SK-N-SH treated with all-trans-retinoic acid at 6 μM for 48 hours (cell line): ENCODE measurements around the gene AKAP12.

Source experiments
- ATAC-seq: fragments of 200-7000 bp; cut with Tn5 transposase; 3 replicates; pipeline ENCODE4 v1.9.1; 2020; ENCODE audit warnings: mild to moderate bottlenecking, moderate library complexity
- ARNTL ChIP-seq: fragments of 450-650 bp; formaldehyde crosslinking; IDR thresholded peaks from 2 replicates; pipeline ENCODE4 v1.5.0; 2020; ENCODE audit warnings: low read depth, mild to moderate bottlenecking, moderate library complexity, borderline replicate concordance
- BACH2 ChIP-seq: fragments of 250-450 bp; sonication (Bioruptor Pico); IDR thresholded peaks from 2 replicates; pipeline ENCODE4 v1.9.0; 2021; ENCODE audit warnings: mild to moderate bottlenecking, borderline replicate concordance
- CSDC2 ChIP-seq: fragments of 250-450 bp; sonication (Bioruptor Pico); IDR thresholded peaks from 2 replicates; pipeline ENCODE4 v1.5.0; 2020; ENCODE audit warnings: mild to moderate bottlenecking, moderate library complexity
- ESRRG ChIP-seq: fragments of 250-450 bp; sonication (Bioruptor Pico); IDR thresholded peaks from 2 replicates; pipeline ENCODE4 v1.6.1; 2021; ENCODE audit warnings: mild to moderate bottlenecking
- GLIS3 ChIP-seq: fragments of 250-450 bp; sonication (Bioruptor Pico); IDR thresholded peaks from 2 replicates; pipeline ENCODE4 v1.5.0; 2020; ENCODE audit warnings: mild to moderate bottlenecking, moderate library complexity
- ISL1 ChIP-seq: fragments of 250-450 bp; sonication (Bioruptor Pico); IDR thresholded peaks from 2 replicates; pipeline ENCODE4 v2.1.2; 2022; ENCODE audit warnings: mild to moderate bottlenecking, moderate library complexity
- OSR1 ChIP-seq: fragments of 250-450 bp; sonication (Bioruptor Pico); IDR thresholded peaks from 2 replicates; pipeline ENCODE4 v1.8.0; 2022; ENCODE audit warnings: moderate library complexity, mild to moderate bottlenecking, inconsistent platforms
- PPARA ChIP-seq: fragments of 250-450 bp; sonication (Bioruptor Pico); IDR thresholded peaks from 2 replicates; pipeline ENCODE4 v1.5.0; 2020; ENCODE audit warnings: mild to moderate bottlenecking, borderline replicate concordance
- RARB ChIP-seq: fragments of 250-450 bp; sonication (Bioruptor Pico); IDR thresholded peaks from 2 replicates; pipeline ENCODE4 v1.8.0; 2021; ENCODE audit warnings: mild to moderate bottlenecking, moderate library complexity
- SNAI2 ChIP-seq: fragments of 250-450 bp; sonication (Bioruptor Pico); IDR thresholded peaks from 2 replicates; pipeline ENCODE4 v1.5.0; 2020; ENCODE audit warnings: mild to moderate bottlenecking, moderate library complexity
- TCF4 ChIP-seq: fragments of 250-450 bp; sonication (Bioruptor Pico); IDR thresholded peaks from 2 replicates; pipeline ENCODE4 v1.8.0; 2021; ENCODE audit warnings: mild to moderate bottlenecking, moderate library complexity, borderline replicate concordance
- TOX ChIP-seq: fragments of 250-450 bp; sonication (Bioruptor Pico); IDR thresholded peaks from 2 replicates; pipeline ENCODE4 v1.8.0; 2021; ENCODE audit warnings: mild to moderate bottlenecking, moderate library complexity, borderline replicate concordance
- ZC3H10 ChIP-seq: fragments of 250-450 bp; sonication (Bioruptor Pico); IDR thresholded peaks from 2 replicates; pipeline ENCODE4 v1.5.1; 2021; ENCODE audit warnings: mild to moderate bottlenecking, moderate library complexity
- ZFP3 ChIP-seq: fragments of 250-450 bp; sonication (Bioruptor Pico); IDR thresholded peaks from 2 replicates; pipeline ENCODE4 v1.5.0; 2020; ENCODE audit warnings: mild to moderate bottlenecking, moderate library complexity
- ZFP30 ChIP-seq: fragments of 450-650 bp; formaldehyde crosslinking; IDR thresholded peaks from 2 replicates; pipeline ENCODE4 v1.5.0; 2022; ENCODE audit warnings: mild to moderate bottlenecking, moderate library complexity
- ZNF565 ChIP-seq: fragments of 450-650 bp; formaldehyde crosslinking; conservative IDR thresholded peaks from 2 replicates; pipeline ENCODE4 v1.5.0; 2020; ENCODE audit warnings: low read depth, mild to moderate bottlenecking, moderate library complexity
- ZNF70 ChIP-seq: fragments of 450-650 bp; formaldehyde crosslinking; IDR thresholded peaks from 2 replicates; pipeline ENCODE4 v1.5.0; 2020; ENCODE audit warnings: mild to moderate bottlenecking, moderate library complexity
- ZNF8 ChIP-seq: fragments of 450-650 bp; formaldehyde crosslinking; IDR thresholded peaks from 2 replicates; pipeline ENCODE4 v1.5.0; 2020; ENCODE audit warnings: mild to moderate bottlenecking, moderate library complexity
- TF ChIP-seq, protein P1 (sequence below): fragments of 250-450 bp; sonication (Bioruptor Pico); IDR thresholded peaks from 2 replicates; pipeline ENCODE4 v1.8.0; 2020; ENCODE audit warnings: mild to moderate bottlenecking, moderate library complexity, borderline replicate concordance
- TF ChIP-seq, protein P2 (sequence below): fragments of 250-450 bp; sonication (Bioruptor Pico); IDR thresholded peaks from 2 replicates; pipeline ENCODE4 v1.8.0; 2021; ENCODE audit warnings: low read depth, mild to moderate bottlenecking, moderate library complexity, borderline replicate concordance
- TF ChIP-seq, protein P3 (sequence below): fragments of 250-450 bp; sonication (Bioruptor Pico); IDR thresholded peaks from 2 replicates; pipeline ENCODE4 v1.5.1; 2020; ENCODE audit warnings: low read depth, mild to moderate bottlenecking, moderate library complexity
- TF ChIP-seq, protein P4 (sequence below): fragments of 250-450 bp; sonication (Bioruptor Pico); IDR thresholded peaks from 2 replicates; pipeline ENCODE4 v1.5.1; 2021; ENCODE audit warnings: mild to moderate bottlenecking, moderate library complexity
- TF ChIP-seq, protein P5 (sequence below): fragments of 250-450 bp; sonication (Bioruptor Pico); IDR thresholded peaks from 2 replicates; pipeline ENCODE4 v1.5.0; 2020; ENCODE audit warnings: mild to moderate bottlenecking, moderate library complexity

Gene AKAP12

DNA sequence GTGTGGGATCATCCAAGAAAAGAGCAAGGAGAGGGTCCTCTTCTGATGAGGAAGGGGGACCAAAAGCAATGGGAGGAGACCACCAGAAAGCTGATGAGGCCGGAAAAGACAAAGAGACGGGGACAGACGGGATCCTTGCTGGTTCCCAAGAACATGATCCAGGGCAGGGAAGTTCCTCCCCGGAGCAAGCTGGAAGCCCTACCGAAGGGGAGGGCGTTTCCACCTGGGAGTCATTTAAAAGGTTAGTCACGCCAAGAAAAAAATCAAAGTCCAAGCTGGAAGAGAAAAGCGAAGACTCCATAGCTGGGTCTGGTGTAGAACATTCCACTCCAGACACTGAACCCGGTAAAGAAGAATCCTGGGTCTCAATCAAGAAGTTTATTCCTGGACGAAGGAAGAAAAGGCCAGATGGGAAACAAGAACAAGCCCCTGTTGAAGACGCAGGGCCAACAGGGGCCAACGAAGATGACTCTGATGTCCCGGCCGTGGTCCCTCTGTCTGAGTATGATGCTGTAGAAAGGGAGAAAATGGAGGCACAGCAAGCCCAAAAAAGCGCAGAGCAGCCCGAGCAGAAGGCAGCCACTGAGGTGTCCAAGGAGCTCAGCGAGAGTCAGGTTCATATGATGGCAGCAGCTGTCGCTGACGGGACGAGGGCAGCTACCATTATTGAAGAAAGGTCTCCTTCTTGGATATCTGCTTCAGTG, 110.8 kb downstream of the AKAP12 start:
- ATAC-seq = no peak
- TF ChIP-seq BACH2 (CRISPR knock-in tag) = no peak
- TF ChIP-seq, protein P1, sequence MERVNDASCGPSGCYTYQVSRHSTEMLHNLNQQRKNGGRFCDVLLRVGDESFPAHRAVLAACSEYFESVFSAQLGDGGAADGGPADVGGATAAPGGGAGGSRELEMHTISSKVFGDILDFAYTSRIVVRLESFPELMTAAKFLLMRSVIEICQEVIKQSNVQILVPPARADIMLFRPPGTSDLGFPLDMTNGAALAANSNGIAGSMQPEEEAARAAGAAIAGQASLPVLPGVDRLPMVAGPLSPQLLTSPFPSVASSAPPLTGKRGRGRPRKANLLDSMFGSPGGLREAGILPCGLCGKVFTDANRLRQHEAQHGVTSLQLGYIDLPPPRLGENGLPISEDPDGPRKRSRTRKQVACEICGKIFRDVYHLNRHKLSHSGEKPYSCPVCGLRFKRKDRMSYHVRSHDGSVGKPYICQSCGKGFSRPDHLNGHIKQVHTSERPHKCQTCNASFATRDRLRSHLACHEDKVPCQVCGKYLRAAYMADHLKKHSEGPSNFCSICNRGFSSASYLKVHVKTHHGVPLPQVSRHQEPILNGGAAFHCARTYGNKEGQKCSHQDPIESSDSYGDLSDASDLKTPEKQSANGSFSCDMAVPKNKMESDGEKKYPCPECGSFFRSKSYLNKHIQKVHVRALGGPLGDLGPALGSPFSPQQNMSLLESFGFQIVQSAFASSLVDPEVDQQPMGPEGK (CRISPR knock-in tag) = no peak
- TF ChIP-seq ZFP3 (CRISPR knock-in tag) = no peak
- TF ChIP-seq GLIS3 (CRISPR knock-in tag) = no peak
- no peak for TF ChIP-seq TOX (CRISPR knock-in tag)
- TF ChIP-seq, protein P2, sequence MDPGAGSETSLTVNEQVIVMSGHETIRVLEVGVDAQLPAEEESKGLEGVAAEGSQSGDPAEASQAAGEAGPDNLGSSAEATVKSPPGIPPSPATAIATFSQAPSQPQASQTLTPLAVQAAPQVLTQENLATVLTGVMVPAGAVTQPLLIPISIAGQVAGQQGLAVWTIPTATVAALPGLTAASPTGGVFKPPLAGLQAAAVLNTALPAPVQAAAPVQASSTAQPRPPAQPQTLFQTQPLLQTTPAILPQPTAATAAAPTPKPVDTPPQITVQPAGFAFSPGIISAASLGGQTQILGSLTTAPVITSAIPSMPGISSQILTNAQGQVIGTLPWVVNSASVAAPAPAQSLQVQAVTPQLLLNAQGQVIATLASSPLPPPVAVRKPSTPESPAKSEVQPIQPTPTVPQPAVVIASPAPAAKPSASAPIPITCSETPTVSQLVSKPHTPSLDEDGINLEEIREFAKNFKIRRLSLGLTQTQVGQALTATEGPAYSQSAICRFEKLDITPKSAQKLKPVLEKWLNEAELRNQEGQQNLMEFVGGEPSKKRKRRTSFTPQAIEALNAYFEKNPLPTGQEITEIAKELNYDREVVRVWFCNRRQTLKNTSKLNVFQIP (CRISPR knock-in tag) = no peak
- no peak for TF ChIP-seq ZFP30 (CRISPR knock-in tag)
- TF ChIP-seq ZNF8 = no peak
- TF ChIP-seq ZNF70 (CRISPR knock-in tag) = no peak
- no peak for TF ChIP-seq ZC3H10
- TF ChIP-seq CSDC2 = no peak
- TF ChIP-seq ESRRG (CRISPR knock-in tag) = no peak
- TF ChIP-seq ISL1 (CRISPR knock-in tag) = no peak
- TF ChIP-seq RARB (CRISPR knock-in tag) = no peak
- TF ChIP-seq PPARA (CRISPR knock-in tag) = no peak
- TF ChIP-seq, protein P3, sequence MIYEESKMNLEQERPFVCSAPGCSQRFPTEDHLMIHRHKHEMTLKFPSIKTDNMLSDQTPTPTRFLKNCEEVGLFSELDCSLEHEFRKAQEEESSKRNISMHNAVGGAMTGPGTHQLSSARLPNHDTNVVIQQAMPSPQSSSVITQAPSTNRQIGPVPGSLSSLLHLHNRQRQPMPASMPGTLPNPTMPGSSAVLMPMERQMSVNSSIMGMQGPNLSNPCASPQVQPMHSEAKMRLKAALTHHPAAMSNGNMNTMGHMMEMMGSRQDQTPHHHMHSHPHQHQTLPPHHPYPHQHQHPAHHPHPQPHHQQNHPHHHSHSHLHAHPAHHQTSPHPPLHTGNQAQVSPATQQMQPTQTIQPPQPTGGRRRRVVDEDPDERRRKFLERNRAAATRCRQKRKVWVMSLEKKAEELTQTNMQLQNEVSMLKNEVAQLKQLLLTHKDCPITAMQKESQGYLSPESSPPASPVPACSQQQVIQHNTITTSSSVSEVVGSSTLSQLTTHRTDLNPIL (CRISPR knock-in tag) = no peak

DNA sequence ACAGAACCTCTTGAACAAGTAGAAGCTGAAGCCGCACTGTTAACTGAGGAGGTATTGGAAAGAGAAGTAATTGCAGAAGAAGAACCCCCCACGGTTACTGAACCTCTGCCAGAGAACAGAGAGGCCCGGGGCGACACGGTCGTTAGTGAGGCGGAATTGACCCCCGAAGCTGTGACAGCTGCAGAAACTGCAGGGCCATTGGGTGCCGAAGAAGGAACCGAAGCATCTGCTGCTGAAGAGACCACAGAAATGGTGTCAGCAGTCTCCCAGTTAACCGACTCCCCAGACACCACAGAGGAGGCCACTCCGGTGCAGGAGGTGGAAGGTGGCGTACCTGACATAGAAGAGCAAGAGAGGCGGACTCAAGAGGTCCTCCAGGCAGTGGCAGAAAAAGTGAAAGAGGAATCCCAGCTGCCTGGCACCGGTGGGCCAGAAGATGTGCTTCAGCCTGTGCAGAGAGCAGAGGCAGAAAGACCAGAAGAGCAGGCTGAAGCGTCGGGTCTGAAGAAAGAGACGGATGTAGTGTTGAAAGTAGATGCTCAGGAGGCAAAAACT, 111.5 kb downstream of the AKAP12 start:
- no peak for ATAC-seq
- TF ChIP-seq PPARA (CRISPR knock-in tag) (no peak), ZC3H10 (no peak), ARNTL (no peak), ZFP3 (CRISPR knock-in tag) (no peak)

DNA sequence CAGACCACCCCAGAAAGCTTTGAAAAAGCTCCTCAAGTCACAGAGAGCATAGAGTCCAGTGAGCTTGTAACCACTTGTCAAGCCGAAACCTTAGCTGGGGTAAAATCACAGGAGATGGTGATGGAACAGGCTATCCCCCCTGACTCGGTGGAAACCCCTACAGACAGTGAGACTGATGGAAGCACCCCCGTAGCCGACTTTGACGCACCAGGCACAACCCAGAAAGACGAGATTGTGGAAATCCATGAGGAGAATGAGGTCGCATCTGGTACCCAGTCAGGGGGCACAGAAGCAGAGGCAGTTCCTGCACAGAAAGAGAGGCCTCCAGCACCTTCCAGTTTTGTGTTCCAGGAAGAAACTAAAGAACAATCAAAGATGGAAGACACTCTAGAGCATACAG, 112.0 kb downstream of the AKAP12 start:
- no peak; the same call in 2 of the 3 replicates for ATAC-seq
- no peak for TF ChIP-seq TOX (CRISPR knock-in tag)
- no peak for TF ChIP-seq ESRRG (CRISPR knock-in tag)
- TF ChIP-seq OSR1 = no peak
- no peak for TF ChIP-seq SNAI2 (CRISPR knock-in tag)
- no peak for TF ChIP-seq ZC3H10
- TF ChIP-seq CSDC2 = no peak
- TF ChIP-seq, protein P2 (CRISPR knock-in tag) = no peak
- no peak for TF ChIP-seq ZNF565 (CRISPR knock-in tag)
- TF ChIP-seq TCF4 (CRISPR knock-in tag) = no peak
- no peak for TF ChIP-seq ZNF8
- TF ChIP-seq RARB (CRISPR knock-in tag) = no peak
- TF ChIP-seq PPARA (CRISPR knock-in tag) = no peak
- TF ChIP-seq, protein P1 (CRISPR knock-in tag) = no peak
- TF ChIP-seq GLIS3 (CRISPR knock-in tag) = no peak
- TF ChIP-seq, protein P4, sequence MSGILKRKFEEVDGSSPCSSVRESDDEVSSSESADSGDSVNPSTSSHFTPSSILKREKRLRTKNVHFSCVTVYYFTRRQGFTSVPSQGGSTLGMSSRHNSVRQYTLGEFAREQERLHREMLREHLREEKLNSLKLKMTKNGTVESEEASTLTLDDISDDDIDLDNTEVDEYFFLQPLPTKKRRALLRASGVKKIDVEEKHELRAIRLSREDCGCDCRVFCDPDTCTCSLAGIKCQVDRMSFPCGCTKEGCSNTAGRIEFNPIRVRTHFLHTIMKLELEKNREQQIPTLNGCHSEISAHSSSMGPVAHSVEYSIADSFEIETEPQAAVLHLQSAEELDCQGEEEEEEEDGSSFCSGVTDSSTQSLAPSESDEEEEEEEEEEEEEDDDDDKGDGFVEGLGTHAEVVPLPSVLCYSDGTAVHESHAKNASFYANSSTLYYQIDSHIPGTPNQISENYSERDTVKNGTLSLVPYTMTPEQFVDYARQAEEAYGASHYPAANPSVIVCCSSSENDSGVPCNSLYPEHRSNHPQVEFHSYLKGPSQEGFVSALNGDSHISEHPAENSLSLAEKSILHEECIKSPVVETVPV (CRISPR knock-in tag) = no peak
- TF ChIP-seq, protein P5, sequence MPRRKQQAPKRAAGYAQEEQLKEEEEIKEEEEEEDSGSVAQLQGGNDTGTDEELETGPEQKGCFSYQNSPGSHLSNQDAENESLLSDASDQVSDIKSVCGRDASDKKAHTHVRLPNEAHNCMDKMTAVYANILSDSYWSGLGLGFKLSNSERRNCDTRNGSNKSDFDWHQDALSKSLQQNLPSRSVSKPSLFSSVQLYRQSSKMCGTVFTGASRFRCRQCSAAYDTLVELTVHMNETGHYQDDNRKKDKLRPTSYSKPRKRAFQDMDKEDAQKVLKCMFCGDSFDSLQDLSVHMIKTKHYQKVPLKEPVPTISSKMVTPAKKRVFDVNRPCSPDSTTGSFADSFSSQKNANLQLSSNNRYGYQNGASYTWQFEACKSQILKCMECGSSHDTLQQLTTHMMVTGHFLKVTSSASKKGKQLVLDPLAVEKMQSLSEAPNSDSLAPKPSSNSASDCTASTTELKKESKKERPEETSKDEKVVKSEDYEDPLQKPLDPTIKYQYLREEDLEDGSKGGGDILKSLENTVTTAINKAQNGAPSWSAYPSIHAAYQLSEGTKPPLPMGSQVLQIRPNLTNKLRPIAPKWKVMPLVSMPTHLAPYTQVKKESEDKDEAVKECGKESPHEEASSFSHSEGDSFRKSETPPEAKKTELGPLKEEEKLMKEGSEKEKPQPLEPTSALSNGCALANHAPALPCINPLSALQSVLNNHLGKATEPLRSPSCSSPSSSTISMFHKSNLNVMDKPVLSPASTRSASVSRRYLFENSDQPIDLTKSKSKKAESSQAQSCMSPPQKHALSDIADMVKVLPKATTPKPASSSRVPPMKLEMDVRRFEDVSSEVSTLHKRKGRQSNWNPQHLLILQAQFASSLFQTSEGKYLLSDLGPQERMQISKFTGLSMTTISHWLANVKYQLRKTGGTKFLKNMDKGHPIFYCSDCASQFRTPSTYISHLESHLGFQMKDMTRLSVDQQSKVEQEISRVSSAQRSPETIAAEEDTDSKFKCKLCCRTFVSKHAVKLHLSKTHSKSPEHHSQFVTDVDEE (CRISPR knock-in tag) = no peak
